GM20000 (cell line): ENCODE measurements around the gene PAFAH1B2.

Experiments
- DNase-seq: peaks from one replicate; pipeline ENCODE4 v3.0.0; 2012; ENCODE audit warnings: low spot score
- TF ChIP-seq, protein P1 (sequence below): IDR thresholded peaks from 2 replicates; pipeline ENCODE4 v1.5.1; 2012; ENCODE audit warnings: mild to moderate bottlenecking, control low read depth; ENCODE audit errors: extremely low read depth, missing control alignments

Gene PAFAH1B2

GRCh38 chr11:117220999-117221774 lies 77.1 kb downstream of the PAFAH1B2 start:
- DNase-seq, result no peak
- TF ChIP-seq, protein P1, sequence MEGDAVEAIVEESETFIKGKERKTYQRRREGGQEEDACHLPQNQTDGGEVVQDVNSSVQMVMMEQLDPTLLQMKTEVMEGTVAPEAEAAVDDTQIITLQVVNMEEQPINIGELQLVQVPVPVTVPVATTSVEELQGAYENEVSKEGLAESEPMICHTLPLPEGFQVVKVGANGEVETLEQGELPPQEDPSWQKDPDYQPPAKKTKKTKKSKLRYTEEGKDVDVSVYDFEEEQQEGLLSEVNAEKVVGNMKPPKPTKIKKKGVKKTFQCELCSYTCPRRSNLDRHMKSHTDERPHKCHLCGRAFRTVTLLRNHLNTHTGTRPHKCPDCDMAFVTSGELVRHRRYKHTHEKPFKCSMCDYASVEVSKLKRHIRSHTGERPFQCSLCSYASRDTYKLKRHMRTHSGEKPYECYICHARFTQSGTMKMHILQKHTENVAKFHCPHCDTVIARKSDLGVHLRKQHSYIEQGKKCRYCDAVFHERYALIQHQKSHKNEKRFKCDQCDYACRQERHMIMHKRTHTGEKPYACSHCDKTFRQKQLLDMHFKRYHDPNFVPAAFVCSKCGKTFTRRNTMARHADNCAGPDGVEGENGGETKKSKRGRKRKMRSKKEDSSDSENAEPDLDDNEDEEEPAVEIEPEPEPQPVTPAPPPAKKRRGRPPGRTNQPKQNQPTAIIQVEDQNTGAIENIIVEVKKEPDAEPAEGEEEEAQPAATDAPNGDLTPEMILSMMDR, result no peak

DNA sequence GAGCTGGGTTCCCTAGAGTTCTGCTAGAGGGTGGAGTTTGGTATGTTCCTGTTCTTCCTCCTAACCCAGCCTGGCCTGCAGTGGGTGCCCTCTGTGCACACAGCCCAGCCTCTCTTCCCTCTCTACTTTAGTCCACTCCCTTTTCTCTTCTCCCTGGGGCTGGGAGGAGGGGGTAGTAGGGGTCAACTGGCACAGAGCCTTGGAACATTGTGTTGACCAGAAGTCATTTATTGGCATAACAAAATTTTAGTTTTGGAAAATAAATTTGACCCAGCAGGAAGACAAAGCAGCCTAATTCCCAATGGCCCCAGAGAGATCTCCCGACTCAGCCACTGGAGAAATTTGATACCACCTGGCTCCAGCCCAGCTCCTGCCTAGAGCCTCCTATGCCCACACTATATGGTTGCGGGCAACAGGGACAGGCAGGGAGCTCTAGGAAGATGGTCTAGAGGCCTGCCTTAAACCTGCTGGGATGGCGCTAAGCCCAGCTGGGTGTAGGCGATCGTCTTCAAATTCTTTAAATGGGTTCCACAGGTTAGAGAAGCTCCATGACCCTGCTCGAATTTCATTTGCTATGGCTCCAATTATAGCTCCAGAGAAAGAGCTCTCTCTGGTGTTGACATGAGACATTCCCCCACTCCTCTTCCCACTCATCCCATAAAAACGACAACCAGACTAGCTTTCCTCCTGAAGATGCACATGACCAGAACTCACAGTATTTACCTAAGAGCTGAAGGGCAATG lies 77.9 kb downstream of the PAFAH1B2 start:
- TF ChIP-seq, protein P1, result no peak
- DNase-seq, result no peak

GRCh38 chr11:117222991-117223740 lies 79.1 kb downstream of the PAFAH1B2 start:
- no peak for DNase-seq
- TF ChIP-seq, protein P1, result no peak

GRCh38 chr11:117223741-117224689 lies 79.9 kb downstream of the PAFAH1B2 start:
- DNase-seq, result no peak
- TF ChIP-seq, protein P1, result no peak

GRCh38 chr11:117225553-117226170 lies 81.6 kb downstream of the PAFAH1B2 start:
- no peak for DNase-seq
- TF ChIP-seq, protein P1, result no peak
